H4 (cell line): ENCODE results near the gene FAM193A. TPM values are rescaled to one million over a fixed set of nuclear protein-coding genes. Genes with fewer than 3 reads are reported as not detected.
"Not testable (repeated sequence)": the region's sequence is repeated elsewhere in the genome, so short reads cannot be mapped to it uniquely, and the experiment has no call there.

Experiments used
- DNase-seq: peaks from one replicate; pipeline ENCODE4 v3.0.0-alpha.2; 2015; ENCODE audit warnings: low spot score
- total RNA-seq: library from RNA; depleted of rRNA; stranded (reverse); fragments of >200 nt; shearing (Covaris generic); gene quantifications from 2 replicates; pipeline ENCODE4 v1.2.3, GENCODE V29; 2014

The FAM193A gene
- total RNA-seq, 1 experiment from 2014 or later: 8.9 TPM

GRCh38 chr4:2514193-2514592, 22.3 kb upstream of the FAM193A start:
- DNase-seq: not testable (repeated sequence)

GRCh38 chr4:2514944-2515343, 21.5 kb upstream of the FAM193A start:
- not testable (repeated sequence) for DNase-seq

GRCh38 chr4:2515830-2516550, 20.5 kb upstream of the FAM193A start:
- DNase-seq: no peak

- no peak for DNase-seq
Measured at GRCh38 chr4:2516635-2517034, 19.8 kb upstream of the FAM193A start.

DNA sequence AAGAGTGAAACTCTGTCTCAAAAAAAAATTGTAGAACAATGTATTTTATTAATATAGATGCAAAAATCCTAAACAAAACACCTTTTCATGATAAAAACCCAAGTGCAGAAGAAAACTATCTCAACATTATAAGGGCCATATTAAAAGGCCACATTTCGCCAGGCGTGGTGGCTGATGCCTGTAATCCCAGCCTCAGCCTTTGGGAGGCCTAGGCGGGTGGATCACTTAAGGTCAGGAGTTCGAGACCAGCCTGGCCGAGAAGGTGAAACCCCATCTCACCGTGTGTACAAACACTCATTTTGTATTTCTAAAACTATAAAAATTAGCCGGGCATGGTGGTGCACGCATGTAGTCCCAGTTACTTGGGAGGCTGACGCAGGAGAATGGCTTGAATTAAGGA, 9.9 kb upstream of the FAM193A start:
- no peak for DNase-seq

GRCh38 chr4:2534904-2535375, 1.5 kb upstream of the FAM193A start:
- DNase-seq: no peak

DNA sequence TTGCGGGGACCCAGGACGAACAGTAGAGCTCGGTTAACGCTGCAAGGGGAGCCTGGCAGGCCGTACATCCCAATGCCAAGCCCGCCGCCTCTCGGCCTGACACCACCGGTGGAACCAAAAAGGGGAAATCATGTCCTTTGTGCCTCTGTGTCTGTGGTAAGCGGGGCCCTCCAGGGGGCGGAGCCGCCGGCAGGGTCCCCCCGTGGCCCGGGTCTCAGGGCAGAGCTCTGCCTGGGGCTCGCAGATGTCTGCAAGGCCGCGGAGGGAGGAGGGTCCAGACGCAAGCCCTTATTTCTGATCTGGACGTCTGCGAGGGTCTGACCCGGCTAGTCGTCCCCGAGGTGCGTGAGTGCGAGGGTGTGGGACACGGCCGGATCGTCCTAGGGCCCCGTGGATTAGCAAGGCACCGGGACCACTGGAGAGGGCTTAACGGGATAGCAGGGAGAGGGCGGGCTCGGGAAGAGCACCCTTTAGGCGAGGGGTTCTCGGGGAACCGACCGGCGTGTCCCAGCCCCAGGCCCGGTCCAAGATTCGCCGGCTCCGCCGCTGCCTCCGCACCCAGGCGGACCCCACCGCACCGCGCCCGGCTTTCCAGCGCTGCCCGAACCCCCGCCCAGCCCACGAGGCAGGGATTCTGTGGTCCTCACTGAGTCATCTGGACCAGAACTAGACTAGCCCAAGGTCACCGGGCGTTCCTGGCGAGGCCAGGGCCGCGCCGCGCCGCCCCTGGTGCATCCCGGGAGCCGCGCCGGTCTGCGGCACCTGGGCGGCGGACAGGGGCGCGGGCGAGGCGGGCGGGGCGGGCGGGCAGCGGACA, 863 bp upstream of the FAM193A start:
- DNase-seq: no peak

DNA sequence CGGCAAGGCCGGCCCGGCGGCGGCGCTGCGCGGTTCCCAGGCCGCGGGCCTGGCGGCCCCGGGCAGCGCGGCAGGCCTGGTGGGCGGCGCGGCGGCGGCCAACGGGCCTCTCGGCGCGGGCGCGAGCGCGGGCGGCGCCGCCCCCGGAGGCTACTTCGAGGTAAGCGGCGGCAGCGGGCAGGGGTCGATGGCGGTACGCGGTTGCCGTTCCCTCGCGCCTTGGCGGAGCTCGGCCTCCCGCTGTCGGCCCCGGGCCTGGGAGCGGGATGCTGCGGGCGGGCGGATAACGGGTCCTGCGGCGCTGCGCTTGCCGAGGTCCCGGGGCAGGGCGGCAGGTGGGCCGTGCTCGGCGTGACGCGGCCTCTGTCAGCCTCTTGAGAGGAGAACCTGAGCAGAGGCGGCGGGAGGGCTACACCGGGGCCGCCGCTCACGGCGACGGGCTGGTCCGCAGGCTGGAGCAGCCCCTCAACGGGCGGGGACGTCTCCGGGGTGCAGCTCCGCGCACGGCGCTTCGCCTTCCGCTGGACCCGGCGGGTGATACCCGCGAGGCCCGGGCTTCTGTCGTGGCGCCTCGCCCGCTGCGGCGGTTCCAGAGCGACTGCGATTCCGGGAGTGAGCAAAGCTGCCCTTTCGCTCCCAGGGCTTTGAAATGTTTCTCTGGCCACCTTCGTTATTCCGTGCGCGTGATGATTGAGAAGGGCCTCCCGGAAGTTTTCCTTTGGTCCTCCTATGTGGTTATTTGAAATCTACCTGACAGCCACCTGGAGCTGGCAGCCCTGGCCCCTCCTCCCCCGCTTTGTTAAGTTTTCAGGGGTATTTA, 774 bp downstream of the FAM193A start:
- DNase-seq: no peak

- not testable (repeated sequence) for DNase-seq
Measured at GRCh38 chr4:2543580-2544191, 7.2 kb downstream of the FAM193A start.

GRCh38 chr4:2545321-2546013, 9.0 kb downstream of the FAM193A start:
- no peak for DNase-seq

DNA sequence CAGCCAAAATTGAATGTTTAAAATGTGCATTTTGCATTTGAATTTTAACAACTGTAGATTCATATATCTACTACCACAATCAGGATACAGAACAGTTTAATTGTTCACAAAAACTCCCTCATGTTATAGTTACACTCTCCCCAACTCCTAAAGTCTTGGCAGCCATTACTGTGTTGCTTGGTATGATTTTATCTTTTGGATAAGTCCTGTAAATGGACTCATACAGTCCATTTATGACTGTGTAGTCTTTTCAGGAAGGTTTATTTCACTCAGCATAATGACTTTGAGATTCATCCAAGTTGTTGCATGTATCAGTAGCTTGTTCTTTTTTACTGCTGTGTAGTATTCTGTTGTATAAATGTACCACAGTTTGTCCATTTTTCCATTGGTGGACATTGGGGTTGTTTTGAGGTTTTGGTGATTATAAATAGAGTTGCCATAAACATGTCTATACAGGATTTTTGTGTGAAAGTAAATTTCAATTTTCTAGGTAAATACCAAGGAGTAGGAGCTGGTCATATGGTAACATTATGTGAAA, 9.9 kb downstream of the FAM193A start:
- no peak for DNase-seq

GRCh38 chr4:2546961-2547691, 10.7 kb downstream of the FAM193A start:
- DNase-seq: not testable (repeated sequence)

DNA sequence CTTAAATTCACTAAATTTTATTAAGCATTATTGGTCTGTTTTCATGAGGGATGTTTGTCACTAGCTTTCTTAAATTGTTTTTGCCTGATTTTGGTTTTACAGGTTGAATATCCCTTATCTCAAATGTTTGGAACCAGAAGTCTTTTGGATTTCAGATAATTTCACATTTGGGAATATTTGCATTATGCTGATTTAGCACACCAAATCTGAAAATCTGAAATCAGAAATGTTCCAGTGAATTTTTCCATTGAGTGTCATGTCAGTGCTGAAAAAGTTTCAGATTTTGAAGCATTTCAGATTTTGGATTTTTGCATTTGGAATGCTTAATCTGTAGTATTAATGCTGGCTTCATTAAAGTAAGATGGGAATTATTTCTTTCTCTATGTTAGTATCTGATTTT, 14.7 kb downstream of the FAM193A start:
- no peak for DNase-seq

GRCh38 chr4:2552806-2553205, 16.4 kb downstream of the FAM193A start:
- DNase-seq: no peak

DNA sequence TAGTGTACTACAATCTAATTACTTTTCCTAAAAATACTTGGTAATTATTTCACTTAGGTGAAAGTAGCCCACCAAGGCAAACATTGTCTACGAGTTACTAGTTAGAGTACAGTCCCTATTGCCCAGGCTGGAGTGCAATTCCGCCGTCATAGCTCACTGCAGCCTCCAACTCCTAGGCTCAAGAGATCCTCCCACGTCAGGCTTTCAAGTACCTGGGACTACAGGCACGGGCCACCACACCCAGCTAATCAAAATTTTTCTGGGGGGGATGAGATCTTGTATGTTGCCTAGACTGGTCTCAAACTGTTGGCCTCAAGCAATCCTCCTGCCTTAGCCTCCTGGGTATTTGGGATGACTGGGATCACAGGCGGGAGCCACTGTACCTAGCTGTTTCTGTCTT, 21.9 kb downstream of the FAM193A start:
- no peak for DNase-seq

DNA sequence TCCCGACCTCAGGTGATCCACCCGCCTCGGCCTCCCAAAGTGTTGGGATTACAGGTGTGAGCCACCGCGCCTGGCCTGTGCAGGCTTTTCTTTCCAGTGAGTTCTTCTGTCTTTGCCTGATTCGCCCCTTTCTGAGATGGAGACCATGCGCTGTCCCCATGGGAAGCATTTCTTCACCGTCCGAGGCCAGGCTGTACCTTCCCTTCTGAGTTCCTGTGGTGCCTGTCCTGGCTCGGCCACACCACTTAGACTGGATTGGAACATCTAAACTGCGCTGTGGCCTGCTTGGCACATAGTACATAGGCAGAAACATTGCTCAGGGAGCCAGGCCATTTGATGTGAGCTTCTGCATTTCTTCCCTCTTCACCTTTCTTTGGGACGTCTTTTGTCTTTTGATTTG, 23.7 kb downstream of the FAM193A start:
- DNase-seq: no peak

DNA sequence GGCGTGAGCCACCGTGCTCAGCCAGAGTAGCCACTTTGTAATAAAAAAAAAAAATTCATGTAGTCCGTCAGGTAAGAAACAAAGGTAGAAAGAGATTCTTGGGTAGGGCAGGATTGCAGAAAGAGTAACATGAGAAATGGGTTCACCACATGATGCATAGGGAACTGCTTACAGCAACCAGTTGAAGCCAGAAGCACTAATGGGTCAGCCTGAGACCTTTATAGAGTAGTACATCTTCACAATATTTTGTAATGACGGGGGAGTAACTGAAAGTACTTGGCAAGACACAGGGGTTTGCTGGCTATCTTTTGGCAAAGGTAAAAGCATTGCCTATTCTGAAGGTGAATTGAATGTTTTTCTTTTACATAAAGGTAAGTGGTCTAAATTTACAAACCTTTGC, 29.1 kb downstream of the FAM193A start:
- no peak for DNase-seq

- DNase-seq: no peak
Measured at GRCh38 chr4:2570036-2570435, 33.6 kb downstream of the FAM193A start.

DNA sequence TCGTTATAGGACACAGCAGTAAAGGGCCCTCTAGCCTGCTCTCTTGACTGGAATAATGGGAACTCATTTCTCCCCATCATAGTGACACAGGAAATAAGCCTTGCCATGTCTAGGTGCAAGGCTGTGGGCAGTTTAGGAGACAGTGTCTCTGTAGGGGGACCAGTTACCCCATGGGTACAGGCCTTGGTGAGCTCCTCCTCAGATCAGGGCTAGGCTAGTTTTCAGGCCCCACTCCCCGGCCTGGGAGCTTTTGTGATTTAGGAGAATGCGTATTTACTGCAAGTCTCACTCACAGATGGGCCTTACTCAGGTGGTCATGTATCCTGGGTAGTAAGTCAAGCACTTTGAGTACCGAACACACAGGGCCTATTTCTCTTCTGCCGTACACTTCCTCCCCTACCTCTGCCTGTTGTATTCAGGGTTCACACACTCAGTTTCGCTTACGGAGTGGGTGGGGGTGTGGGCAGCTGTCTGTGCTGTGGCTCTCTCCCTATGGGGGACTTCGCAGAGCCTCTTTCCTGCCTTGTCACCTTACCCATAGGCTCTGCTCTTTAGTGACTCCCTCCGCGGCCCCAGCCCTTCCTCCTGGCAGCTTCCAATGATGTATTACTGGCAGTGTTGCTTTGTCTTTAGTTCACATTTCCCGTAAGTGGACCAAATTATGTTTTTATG, 34.2 kb downstream of the FAM193A start:
- no peak for DNase-seq

- DNase-seq: no peak
Measured at GRCh38 chr4:2572076-2572475, 35.6 kb downstream of the FAM193A start.
